HCT116 (cell line): Measurements from ENCODE around the gene CYGB.

Experiments
- EZH2 ChIP-seq: fragments of 200-600 bp; sonication (generic); IDR thresholded peaks from 2 replicates; pipeline ENCODE4 v1.6.1; 2017; ENCODE audit warnings: antibody characterized with exemption, mixed run types
- POLR2A ChIP-seq: IDR thresholded peaks from 2 replicates; pipeline ENCODE4 v1.7.0; 2011; ENCODE audit warnings: borderline replicate concordance; ENCODE audit not compliant: insufficient read depth, insufficient read length; ENCODE audit errors: extremely low read depth
- POLR2AphosphoS5 ChIP-seq: IDR thresholded peaks from 2 replicates; pipeline ENCODE4 v1.6.1; 2011; ENCODE audit warnings: mild to moderate bottlenecking, low read depth, low read length, moderate library complexity
- SIN3A ChIP-seq: IDR thresholded peaks from 2 replicates; pipeline ENCODE4 v1.6.1; 2012; ENCODE audit warnings: low read depth
- SP1 ChIP-seq: IDR thresholded peaks from 2 replicates; pipeline ENCODE4 v1.6.1; 2012; ENCODE audit warnings: low read depth
- YY1 ChIP-seq: IDR thresholded peaks from 2 replicates; pipeline ENCODE4 v1.6.1; 2011; ENCODE audit warnings: low read length, low read depth, moderate library complexity, mild to moderate bottlenecking; ENCODE audit not compliant: insufficient replicate concordance; ENCODE audit errors: extremely low read depth
- TF ChIP-seq, protein P1 (sequence below), 3 experiments: fragments of 200-600 bp in 1 of 3; sonication (generic) in 1 of 3; IDR thresholded peaks in 2 of 3; conservative IDR thresholded peaks in 1 of 3; 2 replicates each; pipeline ENCODE4 v1.5.1; 2012 to 2017; ENCODE audit warnings: low read depth in 2 of 3, low read length in 2 of 3, antibody characterized with exemption in 1 of 3, borderline replicate concordance in 1 of 3, control low read depth in 1 of 3, mild to moderate bottlenecking in 1 of 3, mixed read lengths in 1 of 3, mixed run types in 1 of 3, moderate library complexity in 1 of 3; ENCODE audit not compliant: insufficient read depth in 1 of 3
- TF ChIP-seq, protein P2 (sequence below): IDR thresholded peaks from 2 replicates; pipeline ENCODE4 v1.6.1; 2012; ENCODE audit warnings: low read depth

DNA sequence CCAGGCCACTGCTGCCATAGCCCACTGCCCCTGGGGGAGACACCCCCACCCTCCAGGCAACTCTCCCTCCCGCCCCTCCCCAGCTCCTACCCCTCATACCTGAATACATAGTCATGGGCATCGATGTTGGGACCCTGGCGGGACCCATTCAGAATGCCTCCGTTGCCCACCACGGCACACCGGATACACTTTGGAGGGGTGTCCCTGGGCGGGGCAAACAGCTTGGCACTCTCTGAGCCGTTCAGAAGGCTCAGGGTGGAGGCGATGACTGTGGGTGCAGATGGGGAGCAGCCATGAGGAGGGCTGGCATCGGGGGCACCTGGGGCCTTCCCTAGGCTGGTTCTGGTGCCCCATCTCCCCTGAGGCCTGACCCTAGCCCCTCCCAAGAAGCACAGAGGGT, 35.6 kb upstream of the CYGB start:
- TF ChIP-seq POLR2AphosphoS5 (no peak), POLR2A (no peak), SIN3A (no peak), YY1 (no peak), EZH2 (no peak), SP1 (no peak)
- TF ChIP-seq, protein P1, sequence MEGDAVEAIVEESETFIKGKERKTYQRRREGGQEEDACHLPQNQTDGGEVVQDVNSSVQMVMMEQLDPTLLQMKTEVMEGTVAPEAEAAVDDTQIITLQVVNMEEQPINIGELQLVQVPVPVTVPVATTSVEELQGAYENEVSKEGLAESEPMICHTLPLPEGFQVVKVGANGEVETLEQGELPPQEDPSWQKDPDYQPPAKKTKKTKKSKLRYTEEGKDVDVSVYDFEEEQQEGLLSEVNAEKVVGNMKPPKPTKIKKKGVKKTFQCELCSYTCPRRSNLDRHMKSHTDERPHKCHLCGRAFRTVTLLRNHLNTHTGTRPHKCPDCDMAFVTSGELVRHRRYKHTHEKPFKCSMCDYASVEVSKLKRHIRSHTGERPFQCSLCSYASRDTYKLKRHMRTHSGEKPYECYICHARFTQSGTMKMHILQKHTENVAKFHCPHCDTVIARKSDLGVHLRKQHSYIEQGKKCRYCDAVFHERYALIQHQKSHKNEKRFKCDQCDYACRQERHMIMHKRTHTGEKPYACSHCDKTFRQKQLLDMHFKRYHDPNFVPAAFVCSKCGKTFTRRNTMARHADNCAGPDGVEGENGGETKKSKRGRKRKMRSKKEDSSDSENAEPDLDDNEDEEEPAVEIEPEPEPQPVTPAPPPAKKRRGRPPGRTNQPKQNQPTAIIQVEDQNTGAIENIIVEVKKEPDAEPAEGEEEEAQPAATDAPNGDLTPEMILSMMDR (IDR thresholded peaks at IDR 0.05 in 2 of 3, conservative IDR thresholded peaks at IDR 0.05 in 1 of 3; ENCODE audit: borderline replicate concordance in 1 of 3, insufficient read depth in 1 of 3, low read depth in 2 of 3, low read length in 2 of 3): no peak
- TF ChIP-seq, protein P2, sequence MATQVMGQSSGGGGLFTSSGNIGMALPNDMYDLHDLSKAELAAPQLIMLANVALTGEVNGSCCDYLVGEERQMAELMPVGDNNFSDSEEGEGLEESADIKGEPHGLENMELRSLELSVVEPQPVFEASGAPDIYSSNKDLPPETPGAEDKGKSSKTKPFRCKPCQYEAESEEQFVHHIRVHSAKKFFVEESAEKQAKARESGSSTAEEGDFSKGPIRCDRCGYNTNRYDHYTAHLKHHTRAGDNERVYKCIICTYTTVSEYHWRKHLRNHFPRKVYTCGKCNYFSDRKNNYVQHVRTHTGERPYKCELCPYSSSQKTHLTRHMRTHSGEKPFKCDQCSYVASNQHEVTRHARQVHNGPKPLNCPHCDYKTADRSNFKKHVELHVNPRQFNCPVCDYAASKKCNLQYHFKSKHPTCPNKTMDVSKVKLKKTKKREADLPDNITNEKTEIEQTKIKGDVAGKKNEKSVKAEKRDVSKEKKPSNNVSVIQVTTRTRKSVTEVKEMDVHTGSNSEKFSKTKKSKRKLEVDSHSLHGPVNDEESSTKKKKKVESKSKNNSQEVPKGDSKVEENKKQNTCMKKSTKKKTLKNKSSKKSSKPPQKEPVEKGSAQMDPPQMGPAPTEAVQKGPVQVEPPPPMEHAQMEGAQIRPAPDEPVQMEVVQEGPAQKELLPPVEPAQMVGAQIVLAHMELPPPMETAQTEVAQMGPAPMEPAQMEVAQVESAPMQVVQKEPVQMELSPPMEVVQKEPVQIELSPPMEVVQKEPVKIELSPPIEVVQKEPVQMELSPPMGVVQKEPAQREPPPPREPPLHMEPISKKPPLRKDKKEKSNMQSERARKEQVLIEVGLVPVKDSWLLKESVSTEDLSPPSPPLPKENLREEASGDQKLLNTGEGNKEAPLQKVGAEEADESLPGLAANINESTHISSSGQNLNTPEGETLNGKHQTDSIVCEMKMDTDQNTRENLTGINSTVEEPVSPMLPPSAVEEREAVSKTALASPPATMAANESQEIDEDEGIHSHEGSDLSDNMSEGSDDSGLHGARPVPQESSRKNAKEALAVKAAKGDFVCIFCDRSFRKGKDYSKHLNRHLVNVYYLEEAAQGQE: no peak
